Aorta (tissue), 5 donors: ENCODE measurements around the gene ANKS1B. TPM values are rescaled to one million over a fixed set of nuclear protein-coding genes. Genes with fewer than 3 reads are reported as not detected.
A peak's percentile ranks its signal among the peaks of the same experiment; 100 is the strongest.

Experiments used
- ATAC-seq: fragments of 200-7000 bp; cut with Tn5 transposase; one replicate; pipeline ENCODE4 v1.9.1; 2022; ENCODE audit warnings: moderate library complexity; ENCODE audit not compliant: low FRiP score
- DNase-seq, 2 donors: peaks; one replicate each; pipeline ENCODE4 v3.0.0-alpha.2; 2020
- H3K27ac ChIP-seq, 2 donors: one replicate each; pipeline ENCODE4 v1.5.1; 2013; ENCODE audit warnings: low read length in 2 of 2, mild to moderate bottlenecking in 2 of 2, moderate library complexity in 2 of 2, control low read depth in 1 of 2, inconsistent platforms in 1 of 2, low read depth in 1 of 2
- H3K27me3 ChIP-seq, 2 donors: one replicate each; pipeline ENCODE4 v1.6.1; 2013; ENCODE audit warnings: control low read depth in 1 of 2, low read length in 1 of 2, mild to moderate bottlenecking in 1 of 2, moderate library complexity in 1 of 2; ENCODE audit not compliant: insufficient read depth in 2 of 2, control insufficient read depth in 1 of 2
- H3K36me3 ChIP-seq, 2 donors: one replicate each; pipeline ENCODE4 v1.6.1; 2013; ENCODE audit warnings: control low read depth in 1 of 2, low read length in 1 of 2, mild to moderate bottlenecking in 1 of 2; ENCODE audit not compliant: insufficient read depth in 2 of 2, control insufficient read depth in 1 of 2
- H3K4me1 ChIP-seq, 2 donors: one replicate each; pipeline ENCODE4 v1.6.1; 2013; ENCODE audit warnings: low read length in 2 of 2, control low read depth in 1 of 2, mild to moderate bottlenecking in 1 of 2, moderate library complexity in 1 of 2; ENCODE audit not compliant: insufficient read depth in 2 of 2, control insufficient read depth in 1 of 2
- H3K4me3 ChIP-seq, 2 donors: one replicate each; pipeline ENCODE4 v1.5.1; 2013; ENCODE audit warnings: low read length in 2 of 2, control low read depth in 1 of 2, mild to moderate bottlenecking in 1 of 2
- H3K9me3 ChIP-seq: one replicate; pipeline ENCODE4 v1.6.1; 2013; ENCODE audit warnings: mild to moderate bottlenecking, low read length; ENCODE audit not compliant: control insufficient read depth
- WGBS, 2 donors: extraction: QIAGEN DNeasy Blood & Tissue Kit; methylation state at CpG; one replicate each; pipeline ENCODE4 v1.1.7; 2013; 5-methylcytosine and 5-hydroxymethylcytosine counted together
- intact Hi-C, 2 donors: fragments of 100-400 bp; cut with DNase I; formaldehyde crosslinking; loops; one replicate each; pipeline versions ENCODE4 v1.14.2 to v1.15.0; 2022
- polyA plus RNA-seq, 2 donors: library from polyadenylated mRNA; stranded (reverse); fragments of 200-250 nt; gene quantifications; one replicate each; pipeline ENCODE4 v1.2.3, GENCODE V29; 2013
- total RNA-seq, 2 donors: library from RNA; stranded (reverse); fragmentation: NEBNext Ultra II Directional; extraction: Animal tissue kit (Norgen Biotek cat#: 25700); gene quantifications; one replicate each; pipeline ENCODE4 v1.2.1, GENCODE V29; 2021
- donor health status: healthy with polysubstance abuse.
- donor health status: Bipolar disorder and iron deficiency.
- donor health status: DM: no; HTN: no; CAD: no.
- donor health status: DM: no; HTN: no; CAD: no.
- donor health status: DM: yes; HTN: yes; CAD: no.

ANKS1B gene
- total and polyA plus RNA-seq, 4 donors, result 3.0 to 37.0 (median 17.8) TPM

DNA sequence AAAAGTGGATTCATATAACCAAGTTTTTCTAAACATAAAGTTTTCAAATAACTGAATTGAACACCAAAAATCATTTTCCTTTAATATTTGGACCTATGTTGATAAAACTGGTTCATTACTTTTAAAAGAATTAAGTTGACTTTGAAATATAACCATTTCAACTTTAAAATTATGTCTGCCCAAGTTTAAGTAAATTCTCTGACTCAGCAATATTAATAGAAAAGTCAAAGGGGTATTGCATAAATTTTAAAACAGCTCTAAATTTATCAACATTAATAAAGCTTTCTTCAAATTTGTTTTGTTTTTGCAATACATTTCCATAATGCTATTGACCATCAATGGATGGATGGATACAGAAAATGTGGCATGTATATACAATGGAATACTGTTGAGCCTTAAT, 505.6 kb downstream of the ANKS1B start:
- H3K36me3 ChIP-seq, result no peaks in the 10 kb centered on the region
- H3K27ac ChIP-seq, result no peak overlapping the region
- ATAC-seq (no peak), DNase-seq (no peak)
- H3K4me3 ChIP-seq, result no peak overlapping the region
- H3K9me3 ChIP-seq, result no peaks in the 10 kb centered on the region
- intact Hi-C loops, result no loop called here
- H3K27me3 ChIP-seq, result no peaks in the 10 kb centered on the region
- H3K4me1 ChIP-seq, result no peaks in the 10 kb centered on the region

DNA sequence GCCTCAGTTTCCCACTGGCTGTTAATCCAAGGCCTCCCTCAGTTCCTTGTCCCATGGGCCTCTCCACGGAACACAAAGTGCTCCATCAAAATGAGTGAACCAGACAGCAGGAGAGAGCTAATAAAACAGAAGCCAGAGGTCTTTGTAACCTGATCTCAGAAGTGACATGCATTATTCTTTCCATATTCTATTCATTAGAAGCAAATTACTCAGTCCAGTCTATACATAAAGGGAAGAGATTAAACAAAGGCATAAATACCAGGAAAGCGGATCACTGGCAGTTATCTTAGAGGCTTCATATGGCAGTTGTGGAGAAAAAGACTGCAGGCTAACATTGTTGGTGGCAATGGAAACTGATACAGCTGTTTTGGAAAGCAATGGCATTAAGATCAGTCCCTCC, 507.8 kb downstream of the ANKS1B start:
- H3K9me3 ChIP-seq, result no peaks in the 10 kb centered on the region
- intact Hi-C loops, result no loop called here
- ATAC-seq (no peak), DNase-seq (no peak)
- H3K27me3 ChIP-seq, result no peaks in the 10 kb centered on the region
- no peak overlapping the region for H3K4me3 ChIP-seq
- H3K4me1 ChIP-seq, result no peaks in the 10 kb centered on the region
- no peak overlapping the region for H3K27ac ChIP-seq
- 66 to 82% methylated on average over 2 of the region's 2 CpGs for WGBS, 2 donors
- no peaks in the 10 kb centered on the region for H3K36me3 ChIP-seq

DNA sequence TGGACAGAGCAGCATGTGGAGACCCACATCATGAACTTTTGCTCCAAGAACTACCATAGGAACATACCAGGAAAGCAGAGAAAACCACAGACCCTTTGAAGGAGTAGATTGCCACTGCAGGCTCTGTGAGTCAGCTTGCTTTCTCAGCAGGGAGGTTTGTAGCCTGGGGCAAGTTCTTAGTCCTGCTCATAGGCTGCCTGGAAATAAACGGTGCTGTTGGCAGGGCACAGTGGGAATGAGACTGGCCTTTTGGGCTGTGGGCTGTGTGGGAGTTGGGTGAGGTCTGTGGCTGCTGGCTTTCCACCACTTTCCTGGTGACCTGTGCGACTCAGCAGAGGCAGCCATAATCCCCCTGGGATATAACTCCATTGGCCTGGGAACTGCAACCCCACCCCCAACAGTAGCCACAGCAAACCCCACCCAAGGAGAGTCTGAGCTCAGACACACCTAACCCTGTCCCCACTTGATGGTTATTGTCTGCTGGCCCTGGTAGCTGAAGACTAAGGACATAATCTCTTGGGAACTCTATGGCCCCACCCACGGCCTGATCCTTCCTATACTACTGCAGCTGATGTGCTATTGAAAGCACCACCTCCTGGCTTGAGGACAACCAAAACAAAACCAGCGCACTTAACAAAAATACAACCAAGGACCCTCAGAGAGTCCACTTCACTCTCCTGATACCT, 529.2 kb downstream of the ANKS1B start:
- no peak for ATAC-seq
- 56 to 58% methylated on average over 4 of the region's 4 CpGs for WGBS, 2 donors
- peak; percentile 60 to 64 for DNase-seq
- Histone ChIP-seq H3K4me1 (no peaks in the 10 kb centered on the region), H3K4me3 (no peak overlapping the region), H3K9me3 (no peaks in the 10 kb centered on the region), H3K27ac (no peak overlapping the region), H3K36me3 (no peaks in the 10 kb centered on the region), H3K27me3 (no peaks in the 10 kb centered on the region)
- intact Hi-C loops, result loop anchor here in 1 of 2 donors (10.0 kb wide), 1 partner anchor 309 kb away; no protein-coding TSS in a partner anchor

DNA sequence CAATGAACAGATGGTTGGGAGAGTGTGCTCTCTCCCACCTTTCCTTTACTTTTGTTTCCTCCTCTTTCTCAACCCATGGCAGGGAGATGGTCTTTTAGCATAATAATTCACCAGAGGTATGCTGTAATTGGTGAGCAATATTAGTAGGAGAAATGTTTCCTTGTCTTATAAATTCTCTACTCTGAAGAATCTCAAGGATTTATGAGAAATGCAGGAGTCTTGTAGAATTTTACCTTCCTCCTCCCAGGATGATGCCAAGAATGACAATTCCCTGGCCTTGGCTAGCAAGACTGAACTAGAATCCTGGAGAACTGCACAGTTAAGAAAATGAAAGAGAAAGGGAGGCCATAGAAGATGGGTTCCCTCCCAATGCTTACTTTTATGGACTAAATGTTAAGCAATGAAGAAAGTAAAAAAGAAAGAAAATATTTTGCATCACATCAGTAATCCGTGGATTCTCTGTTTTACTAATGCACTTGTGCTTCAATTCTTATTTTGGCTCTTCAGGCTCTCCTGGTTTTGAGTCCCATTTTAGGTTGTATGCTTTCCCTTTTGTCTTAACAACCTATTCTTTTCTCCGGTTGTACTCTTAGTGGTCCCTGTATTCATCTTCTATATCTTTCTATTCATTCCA, 530.1 kb downstream of the ANKS1B start:
- Histone ChIP-seq H3K27ac (peak overlapping the region in 1 of 2 donors; percentile 94), H3K4me1 (no peaks in the 10 kb centered on the region), H3K4me3 (no peak overlapping the region), H3K27me3 (no peaks in the 10 kb centered on the region), H3K36me3 (no peaks in the 10 kb centered on the region), H3K9me3 (no peaks in the 10 kb centered on the region)
- ATAC-seq, result no peak
- DNase-seq, result no peak
- intact Hi-C loops, result loop anchor here (5.0 to 10.0 kb wide), 3 partner anchors 67 to 313 kb away; no protein-coding TSS in a partner anchor
- 58 to 59% methylated on average over 2 of the region's 2 CpGs for WGBS, 2 donors

DNA sequence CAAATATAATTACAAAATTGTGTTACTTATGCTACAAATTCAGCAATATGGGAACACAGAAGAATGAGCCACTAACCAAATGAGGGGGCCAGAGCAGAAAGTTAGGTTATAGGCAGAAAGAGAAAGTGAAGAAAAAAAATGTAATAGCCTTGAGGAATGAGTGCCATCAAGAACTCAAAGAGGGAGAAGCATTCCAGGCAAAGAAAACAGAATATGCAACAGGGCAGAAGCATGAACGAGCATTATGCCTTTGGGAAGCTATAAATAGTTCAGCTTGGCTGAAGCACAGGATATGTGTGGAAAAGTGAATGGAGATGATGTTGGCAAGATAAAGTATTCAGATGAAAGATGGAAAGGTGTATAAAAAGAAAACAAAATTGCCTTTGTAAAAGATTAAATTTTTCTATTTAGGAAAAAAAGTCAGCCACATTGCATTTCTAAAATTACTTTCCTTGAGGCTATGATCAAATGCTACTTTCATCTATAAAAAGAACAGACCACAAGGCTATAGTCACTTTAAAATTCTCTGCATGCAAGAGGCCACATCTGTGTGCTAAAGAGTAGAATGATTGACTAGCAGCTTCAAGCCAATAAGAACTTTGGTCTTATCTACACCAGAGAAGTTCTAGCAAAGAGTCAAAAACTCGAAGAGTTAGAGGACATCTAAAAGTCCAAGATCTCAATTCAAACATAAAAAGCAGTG, 530.7 kb downstream of the ANKS1B start:
- intact Hi-C loops, result loop anchor here (5.0 to 10.0 kb wide), 3 partner anchors 67 to 313 kb away; no protein-coding TSS in a partner anchor
- Histone ChIP-seq H3K27me3 (no peaks in the 10 kb centered on the region), H3K9me3 (no peaks in the 10 kb centered on the region), H3K4me3 (no peak overlapping the region), H3K27ac (peak overlapping the region; percentile 48 to 94), H3K36me3 (no peaks in the 10 kb centered on the region), H3K4me1 (no peaks in the 10 kb centered on the region)
- ATAC-seq (peak; percentile 62), DNase-seq (no peak)
- WGBS, 2 donors, result 2 to 7% methylated on average over 2 of the region's 2 CpGs

DNA sequence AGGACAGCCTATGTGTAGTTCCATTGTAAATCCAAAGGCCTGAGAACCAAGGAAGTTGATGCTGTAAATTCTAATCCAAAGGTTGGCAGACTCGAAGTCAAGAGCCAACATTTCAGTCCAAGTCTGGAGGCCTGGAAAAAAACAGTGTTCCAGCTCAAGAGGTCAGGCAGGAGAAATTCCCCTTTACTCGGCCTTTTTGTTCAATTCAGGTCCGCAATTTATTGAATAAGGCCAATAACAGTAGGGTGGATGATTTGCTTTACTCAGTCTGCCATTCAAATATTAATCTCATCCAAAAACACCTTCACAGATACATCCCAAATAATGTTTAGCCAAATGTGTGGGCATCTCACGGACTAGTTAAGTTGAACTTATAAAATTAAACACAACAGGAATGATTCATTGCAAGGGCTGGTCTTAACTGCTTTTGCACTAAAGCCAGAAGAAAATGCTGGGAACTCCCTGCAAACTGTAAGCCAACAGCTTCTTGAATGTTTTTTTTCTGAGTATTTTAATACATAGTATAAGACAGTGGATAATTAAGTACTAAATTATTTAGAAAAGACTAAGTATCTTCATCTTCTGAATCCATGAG, 534.6 kb downstream of the ANKS1B start:
- no peak for DNase-seq
- intact Hi-C loops, result loop anchor here (5.0 to 10.0 kb wide), 3 partner anchors 63 to 317 kb away; no protein-coding TSS in a partner anchor
- no peaks in the 10 kb centered on the region for H3K27me3 ChIP-seq
- no peak for ATAC-seq
- peak overlapping the region in 1 of 2 donors; percentile 36 for H3K27ac ChIP-seq
- no peaks in the 10 kb centered on the region for H3K9me3 ChIP-seq
- WGBS, 2 donors, result 14 to 18% methylated on average over 4 of the region's 4 CpGs
- H3K36me3 ChIP-seq, result no peaks in the 10 kb centered on the region
- H3K4me3 ChIP-seq, result no peak overlapping the region
- no peaks in the 10 kb centered on the region for H3K4me1 ChIP-seq

DNA sequence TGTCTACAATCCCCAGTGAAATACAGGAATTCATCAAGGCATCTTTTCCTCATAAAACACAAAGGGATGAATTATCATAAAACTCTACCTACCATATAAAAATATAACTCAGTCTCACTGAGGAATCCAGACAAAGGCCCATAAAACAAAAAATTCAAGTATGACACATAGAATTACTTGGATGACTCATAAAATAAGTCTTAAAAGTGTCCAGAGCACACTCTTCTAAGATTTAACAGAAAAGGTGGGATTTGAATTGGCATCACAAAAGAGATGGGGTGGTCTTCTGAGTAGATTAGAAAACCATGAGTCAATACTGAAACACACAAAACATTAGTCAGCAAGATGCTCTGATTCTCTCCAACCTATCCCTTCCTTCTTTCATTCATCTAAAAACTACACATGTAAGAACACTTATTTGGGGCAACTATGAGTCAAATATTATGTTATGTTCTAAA, 539.8 kb downstream of the ANKS1B start:
- intact Hi-C loops, result no loop called here
- Histone ChIP-seq H3K27ac (no peak overlapping the region), H3K27me3 (no peaks in the 10 kb centered on the region), H3K4me1 (no peaks in the 10 kb centered on the region), H3K4me3 (no peak overlapping the region), H3K9me3 (no peaks in the 10 kb centered on the region), H3K36me3 (no peaks in the 10 kb centered on the region)
- DNase-seq (no peak), ATAC-seq (no peak)

DNA sequence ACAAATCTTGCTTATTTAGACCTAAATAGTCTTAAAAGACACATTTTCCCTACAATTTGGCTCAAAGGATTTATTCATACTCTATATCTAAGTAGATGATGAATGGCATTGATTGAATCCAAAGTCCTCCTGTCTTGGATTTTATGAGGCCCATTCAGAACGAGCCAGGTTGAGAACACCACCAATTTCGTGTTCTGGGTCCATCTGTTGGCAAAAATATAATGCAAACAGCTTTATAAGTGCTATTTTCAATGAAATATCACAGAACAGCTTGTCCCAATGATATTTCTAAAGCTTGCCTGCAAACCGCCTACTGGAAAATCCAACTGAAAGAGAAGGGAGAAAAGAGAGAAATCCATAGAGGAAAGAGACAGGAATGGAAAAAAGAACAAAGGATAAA, 542.0 kb downstream of the ANKS1B start:
- H3K4me3 ChIP-seq, result no peak overlapping the region
- H3K27ac ChIP-seq, result no peak overlapping the region
- ATAC-seq, result no peak
- H3K27me3 ChIP-seq, result no peaks in the 10 kb centered on the region
- no peaks in the 10 kb centered on the region for H3K4me1 ChIP-seq
- H3K9me3 ChIP-seq, result no peaks in the 10 kb centered on the region
- WGBS, 2 donors, result 79 to 81% methylated on average over 3 of the region's 3 CpGs
- intact Hi-C loops, result no loop called here
- no peak for DNase-seq
- H3K36me3 ChIP-seq, result no peaks in the 10 kb centered on the region
